GM13977 (cell line): Measurements from ENCODE around the gene BCAS1.

Experiments used
- DNase-seq: peaks from one replicate; pipeline ENCODE4 v3.0.0; 2012; ENCODE audit warnings: low spot score
- in situ Hi-C: fragments of 300-500 bp; cut with MboI; formaldehyde crosslinking; loops from one replicate; pipeline ENCODE4 v1.12.0; 2022; ENCODE audit warnings: low sequenced_read_pairs, low pct_unique_long_range_greater_than_20kb, mixed read lengths, inconsistent platforms; ENCODE audit not compliant: unreplicated experiment
- TF ChIP-seq, protein P1 (sequence below): IDR thresholded peaks from 2 replicates; pipeline ENCODE4 v1.5.1; 2012; ENCODE audit warnings: mild to moderate bottlenecking, control low read depth; ENCODE audit not compliant: insufficient read depth; ENCODE audit errors: extremely low read depth, missing control alignments

Gene BCAS1

DNA sequence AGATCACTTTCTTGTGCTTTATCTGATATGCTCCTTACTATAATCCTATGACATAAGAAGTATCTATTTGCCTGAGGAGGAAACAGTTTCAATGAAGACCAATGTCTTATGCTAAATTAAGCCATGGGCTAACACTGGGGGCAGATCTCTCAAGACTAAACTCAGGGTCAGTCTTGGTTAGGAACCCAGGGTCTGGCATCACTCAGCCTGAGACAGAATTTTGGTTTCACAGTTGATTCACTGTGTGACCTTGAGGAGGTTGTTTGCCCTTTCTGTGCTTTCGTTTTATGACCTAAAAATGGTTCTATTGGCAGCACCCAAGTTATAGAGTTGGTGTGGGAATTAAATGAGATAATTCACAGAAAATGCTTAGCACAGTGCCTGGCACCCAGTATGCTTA, 4.9 kb upstream of the BCAS1 start:
- DNase-seq, result no peak
- TF ChIP-seq, protein P1, sequence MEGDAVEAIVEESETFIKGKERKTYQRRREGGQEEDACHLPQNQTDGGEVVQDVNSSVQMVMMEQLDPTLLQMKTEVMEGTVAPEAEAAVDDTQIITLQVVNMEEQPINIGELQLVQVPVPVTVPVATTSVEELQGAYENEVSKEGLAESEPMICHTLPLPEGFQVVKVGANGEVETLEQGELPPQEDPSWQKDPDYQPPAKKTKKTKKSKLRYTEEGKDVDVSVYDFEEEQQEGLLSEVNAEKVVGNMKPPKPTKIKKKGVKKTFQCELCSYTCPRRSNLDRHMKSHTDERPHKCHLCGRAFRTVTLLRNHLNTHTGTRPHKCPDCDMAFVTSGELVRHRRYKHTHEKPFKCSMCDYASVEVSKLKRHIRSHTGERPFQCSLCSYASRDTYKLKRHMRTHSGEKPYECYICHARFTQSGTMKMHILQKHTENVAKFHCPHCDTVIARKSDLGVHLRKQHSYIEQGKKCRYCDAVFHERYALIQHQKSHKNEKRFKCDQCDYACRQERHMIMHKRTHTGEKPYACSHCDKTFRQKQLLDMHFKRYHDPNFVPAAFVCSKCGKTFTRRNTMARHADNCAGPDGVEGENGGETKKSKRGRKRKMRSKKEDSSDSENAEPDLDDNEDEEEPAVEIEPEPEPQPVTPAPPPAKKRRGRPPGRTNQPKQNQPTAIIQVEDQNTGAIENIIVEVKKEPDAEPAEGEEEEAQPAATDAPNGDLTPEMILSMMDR, result no peak
- in situ Hi-C loops, result no loop called here

DNA sequence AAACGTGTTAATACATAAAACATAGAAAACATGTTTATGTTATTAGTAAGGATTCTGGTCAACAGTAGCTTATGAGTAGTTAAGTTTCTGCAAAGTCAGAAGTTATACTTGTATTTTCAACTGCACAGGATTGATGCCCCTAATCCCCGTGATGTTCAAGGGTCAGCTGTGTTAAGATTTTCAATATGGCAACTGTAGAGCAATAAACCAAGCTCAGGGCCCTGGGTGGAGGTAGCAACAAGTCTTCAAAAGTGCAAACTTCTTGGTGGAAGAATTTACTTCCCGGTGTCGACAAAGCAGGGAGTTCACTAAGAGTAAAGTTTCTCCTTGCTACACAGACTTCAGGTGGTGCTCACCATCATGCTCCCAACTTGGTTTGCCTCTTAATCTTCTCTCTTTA, 4.1 kb upstream of the BCAS1 start:
- in situ Hi-C loops, result no loop called here
- DNase-seq, result no peak

DNA sequence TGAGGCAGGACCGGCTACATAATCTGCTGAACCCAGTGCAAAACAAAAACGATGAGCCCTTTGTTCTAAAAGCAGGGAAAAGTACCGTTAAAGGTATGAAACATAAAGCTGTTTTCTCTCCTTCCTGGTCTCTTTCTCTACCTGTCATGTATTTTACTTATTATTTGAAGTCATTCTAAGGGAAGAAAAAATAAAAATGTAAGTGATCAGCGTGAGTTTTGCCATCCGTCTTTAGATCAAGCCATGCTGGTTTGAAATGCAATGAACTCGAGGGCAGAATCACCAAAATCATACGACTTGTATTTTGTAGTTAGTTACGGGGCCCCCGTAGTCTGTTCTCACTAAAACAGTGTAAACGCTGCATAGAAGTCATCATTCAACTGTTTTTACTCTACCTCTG, 2.9 kb upstream of the BCAS1 start:
- in situ Hi-C loops, result no loop called here
- TF ChIP-seq, protein P1, result no peak

More for the DNA sequence above, 4.1 kb upstream of the BCAS1 start:
- TF ChIP-seq, protein P1, result no peak

DNA sequence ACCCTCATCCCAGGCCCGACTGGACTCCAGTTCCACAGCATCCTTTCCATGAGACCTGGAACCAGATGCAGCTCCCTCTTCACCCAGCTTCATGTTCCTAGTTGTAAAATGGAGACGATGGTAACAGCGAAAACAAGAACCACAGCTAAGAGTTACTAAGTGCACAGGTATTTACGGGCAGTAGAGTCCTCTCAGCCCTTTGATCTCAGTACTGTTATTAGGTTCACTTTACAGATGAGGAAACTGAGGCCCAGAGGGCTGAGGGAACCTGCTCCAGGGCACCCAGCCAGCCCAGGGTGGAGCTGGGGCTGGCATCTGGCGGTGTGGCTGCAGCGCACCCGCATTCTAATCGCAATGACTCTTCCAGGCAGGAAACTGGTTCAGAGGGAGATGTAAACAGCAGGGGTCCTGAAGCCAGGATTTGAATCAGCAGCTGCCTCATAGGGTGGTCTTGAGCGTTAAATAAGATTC, 858 bp downstream of the BCAS1 start:
- in situ Hi-C loops, result loop anchor here (10.0 kb wide), 2 partner anchors 125 to 495 kb away; no protein-coding TSS in a partner anchor
- TF ChIP-seq, protein P1, result no peak
- DNase-seq, result no peak

More for the DNA sequence above, 2.9 kb upstream of the BCAS1 start:
- DNase-seq, result no peak

DNA sequence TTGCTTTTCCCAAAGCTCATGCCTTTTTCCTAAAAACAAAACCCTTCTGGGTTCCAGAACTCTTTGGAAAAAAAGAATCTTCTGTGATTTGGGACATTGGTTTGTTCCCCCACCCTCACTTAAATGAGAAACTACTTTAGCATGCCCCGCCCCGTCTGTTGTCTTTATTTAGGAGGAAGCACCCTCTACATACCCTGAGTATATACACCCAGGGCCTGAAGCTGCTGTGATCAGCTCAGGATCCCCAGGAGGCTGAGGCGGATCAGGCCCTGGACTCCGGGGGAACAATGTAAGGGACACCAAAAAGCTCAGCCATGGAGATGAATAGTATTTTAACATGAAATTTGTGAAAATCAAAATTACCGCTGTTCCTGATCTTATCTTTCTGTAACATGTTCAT, 1.4 kb downstream of the BCAS1 start:
- DNase-seq, result no peak
- in situ Hi-C loops, result loop anchor here (10.0 kb wide), 2 partner anchors 124 to 494 kb away; no protein-coding TSS in a partner anchor
- TF ChIP-seq, protein P1, result no peak

DNA sequence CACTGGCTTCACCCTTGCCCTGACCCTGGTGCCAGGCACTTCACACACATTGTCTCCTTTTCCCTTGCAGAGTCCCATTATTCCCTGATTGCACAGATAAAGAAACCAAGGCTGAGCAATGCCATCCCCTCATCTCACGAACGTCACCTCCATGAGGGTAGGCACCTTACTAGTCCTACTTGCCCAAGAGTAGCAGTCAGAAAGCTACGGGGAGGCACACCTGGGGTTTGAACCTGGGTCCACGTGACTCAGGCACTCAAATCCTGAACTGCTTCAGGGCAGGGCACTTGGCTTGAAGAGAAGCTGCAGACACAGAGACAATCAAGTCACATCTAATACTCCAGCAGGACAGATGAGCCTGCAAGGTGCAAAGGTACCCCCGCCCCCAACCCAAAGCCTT, 1.9 kb downstream of the BCAS1 start:
- in situ Hi-C loops, result loop anchor here (10.0 kb wide), 2 partner anchors 124 to 494 kb away; no protein-coding TSS in a partner anchor
- TF ChIP-seq, protein P1, result no peak
- no peak for DNase-seq
